DMS 273 (cell line): ENCODE results near the gene ZFP62.

Experiments
- DNase-seq: peaks from one replicate; lab custom pipeline; 2025; ENCODE audit not compliant: unreplicated experiment; lab: John Stamatoyannopoulos, UW

The ZFP62 gene

GRCh38 chr5:180869587-180869986 lies 8.5 kb upstream of the ZFP62 start:
- no peak for DNase-seq

- peak; percentile 93 for DNase-seq
Measured at GRCh38 chr5:180868960-180869359, 7.9 kb upstream of the ZFP62 start.

DNA sequence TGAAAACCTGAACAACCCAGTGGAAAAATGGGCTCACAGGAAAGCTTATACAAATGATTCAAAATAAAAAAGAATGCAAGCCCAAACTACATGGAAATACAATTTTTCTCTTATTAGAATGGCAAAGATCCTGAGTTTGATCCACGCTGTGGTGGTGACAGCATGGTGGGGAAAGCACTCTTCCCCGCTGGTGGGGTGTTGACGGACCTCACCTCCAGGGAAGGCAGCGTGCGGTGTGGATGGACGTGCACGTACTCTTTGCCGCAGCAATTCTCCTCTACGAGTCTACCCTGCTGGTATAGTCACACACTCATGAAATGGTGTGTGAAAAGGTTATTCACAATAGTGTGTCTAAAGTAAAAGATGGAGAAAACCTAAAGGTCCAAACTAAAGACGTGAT lies 5.9 kb upstream of the ZFP62 start:
- DNase-seq = no peak

GRCh38 chr5:180865981-180866695 lies 5.1 kb upstream of the ZFP62 start:
- DNase-seq = peak; percentile 25

GRCh38 chr5:180862645-180863044 lies 1.6 kb upstream of the ZFP62 start:
- DNase-seq = no peak

- peak; percentile 74 for DNase-seq
Measured at GRCh38 chr5:180860273-180860886, 696 bp downstream of the ZFP62 start.

- no peak for DNase-seq
Measured at GRCh38 chr5:180858586-180858985, 2.5 kb downstream of the ZFP62 start.

- DNase-seq = no peak
Measured at GRCh38 chr5:180853848-180854176, 7.3 kb downstream of the ZFP62 start.

DNA sequence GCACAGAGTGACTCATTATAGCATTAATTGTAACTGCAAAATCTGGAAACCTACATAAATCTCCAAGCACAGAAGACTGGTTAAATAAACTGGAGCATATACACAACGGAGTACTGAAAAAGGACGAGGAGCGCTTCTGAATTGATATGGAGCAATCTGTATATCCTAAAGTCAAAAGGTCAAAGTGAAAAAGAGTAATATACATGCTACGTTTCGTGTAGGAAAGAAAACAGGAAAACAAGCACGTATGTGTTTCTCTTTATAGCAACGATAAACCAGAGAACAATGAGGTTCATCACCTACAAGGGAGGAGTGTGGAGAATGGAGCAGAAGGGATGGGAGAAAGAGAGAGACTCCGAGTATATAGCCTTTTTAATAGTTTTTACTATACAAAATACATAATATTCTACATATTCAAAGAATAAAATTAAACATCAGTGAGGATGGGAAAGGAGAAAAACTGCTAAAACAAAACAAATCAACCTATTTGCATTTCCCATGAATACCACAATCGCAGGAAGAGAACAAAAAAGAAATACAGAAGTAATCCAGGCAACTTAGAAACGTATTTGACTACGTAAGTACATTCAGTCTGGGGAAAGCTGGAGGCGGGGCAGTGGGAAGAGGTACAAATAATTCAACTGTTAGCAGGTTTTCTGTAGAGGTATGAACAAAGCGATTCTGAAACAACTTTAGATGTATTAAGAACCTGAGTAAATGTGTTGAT lies 7.8 kb downstream of the ZFP62 start:
- no peak for DNase-seq

- DNase-seq = no peak
Measured at GRCh38 chr5:180852495-180852894, 8.6 kb downstream of the ZFP62 start.

DNA sequence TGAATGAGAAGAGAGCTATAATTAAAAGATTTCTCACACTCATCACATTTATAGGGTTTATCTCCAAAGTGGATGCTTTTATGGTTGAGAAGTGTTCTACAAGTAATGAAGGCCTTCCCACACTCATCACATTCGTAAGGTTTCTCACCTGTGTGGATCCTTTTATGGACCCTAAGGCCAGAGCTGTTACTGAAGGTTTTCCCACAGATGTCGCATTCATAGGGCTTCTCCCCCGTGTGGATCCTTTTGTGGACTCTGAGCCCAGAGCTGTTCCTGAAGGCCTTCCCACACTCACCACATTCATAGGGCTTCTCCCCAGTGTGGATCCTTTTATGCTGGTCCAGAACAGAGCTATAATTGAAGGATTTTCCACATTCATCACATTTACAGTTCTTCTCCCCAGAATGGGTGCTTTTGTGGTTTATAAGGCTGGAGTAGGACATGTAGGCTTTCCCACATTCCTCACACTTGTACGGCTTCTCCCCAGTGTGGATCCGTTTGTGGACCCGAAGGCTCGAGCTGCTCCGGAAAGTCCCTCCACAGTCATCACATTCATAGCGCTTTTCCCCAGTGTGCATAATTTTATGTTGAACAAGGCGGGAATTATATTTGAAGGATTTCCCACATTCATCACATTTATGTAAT lies 10.5 kb downstream of the ZFP62 start:
- DNase-seq = no peak

- DNase-seq = no peak
Measured at GRCh38 chr5:180849827-180850226, 11.2 kb downstream of the ZFP62 start.

- DNase-seq = no peak
Measured at GRCh38 chr5:180848878-180849277, 12.2 kb downstream of the ZFP62 start.

DNA sequence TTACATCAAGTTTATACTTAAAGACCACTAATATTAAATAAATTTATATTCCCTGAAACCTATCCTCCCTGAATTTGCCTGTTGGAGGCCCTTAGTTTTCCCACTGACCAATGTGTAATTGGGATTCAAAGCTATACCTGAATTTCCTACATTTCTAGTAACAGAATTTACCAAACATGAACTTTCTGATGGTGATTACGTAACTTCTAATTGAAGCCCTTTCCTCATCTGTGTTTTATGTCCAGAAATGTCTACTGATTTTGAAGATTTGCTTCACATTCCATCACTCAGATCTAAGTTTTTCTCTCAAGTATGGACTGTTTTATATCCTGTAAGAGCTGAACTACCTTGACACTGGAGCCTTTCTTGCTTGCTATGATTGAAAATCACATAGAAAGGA lies 12.8 kb downstream of the ZFP62 start:
- no peak for DNase-seq

- no peak for DNase-seq
Measured at GRCh38 chr5:180847026-180847425, 14.1 kb downstream of the ZFP62 start.

GRCh38 chr5:180844858-180845257 lies 16.2 kb downstream of the ZFP62 start:
- no peak for DNase-seq

DNA sequence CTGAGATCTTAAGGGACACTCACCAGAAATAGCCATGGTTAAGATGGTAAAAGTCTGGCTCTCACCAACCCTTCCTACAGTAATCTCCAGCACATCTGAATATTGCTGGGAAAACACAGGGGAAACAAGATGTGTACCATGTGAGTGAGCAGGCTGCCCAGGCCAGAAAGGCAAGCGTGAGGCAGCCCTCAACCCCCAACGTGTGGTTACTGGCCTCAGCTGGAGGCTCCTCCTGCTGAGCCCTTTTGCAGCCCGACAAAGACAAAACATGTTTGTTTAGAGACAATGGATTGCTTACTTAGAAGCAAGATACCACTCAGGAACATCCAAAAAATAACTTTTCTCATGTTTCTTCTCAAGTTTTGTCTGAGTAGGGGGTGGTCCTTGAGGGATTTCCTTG lies 16.6 kb downstream of the ZFP62 start:
- no peak for DNase-seq

DNA sequence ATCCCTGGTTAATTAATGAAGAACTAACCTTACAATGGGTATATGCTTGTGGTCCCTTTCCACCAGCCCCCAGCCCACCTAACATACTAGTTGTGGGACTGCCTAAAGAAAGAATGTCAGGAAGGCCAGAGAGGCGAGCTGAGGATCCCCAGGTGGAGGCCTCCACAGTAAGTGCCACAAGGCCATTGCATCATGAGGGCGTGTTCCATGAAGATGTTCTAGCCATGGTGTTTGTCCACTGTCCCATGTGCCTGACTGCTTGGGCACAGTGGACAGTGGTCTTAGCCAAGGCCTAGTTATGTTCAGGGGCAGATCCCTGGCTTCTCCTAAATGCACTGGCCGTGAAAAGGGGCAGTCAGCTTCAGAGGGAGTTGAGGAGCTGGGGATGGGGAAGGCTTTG lies 21.1 kb downstream of the ZFP62 start:
- no peak for DNase-seq

DNA sequence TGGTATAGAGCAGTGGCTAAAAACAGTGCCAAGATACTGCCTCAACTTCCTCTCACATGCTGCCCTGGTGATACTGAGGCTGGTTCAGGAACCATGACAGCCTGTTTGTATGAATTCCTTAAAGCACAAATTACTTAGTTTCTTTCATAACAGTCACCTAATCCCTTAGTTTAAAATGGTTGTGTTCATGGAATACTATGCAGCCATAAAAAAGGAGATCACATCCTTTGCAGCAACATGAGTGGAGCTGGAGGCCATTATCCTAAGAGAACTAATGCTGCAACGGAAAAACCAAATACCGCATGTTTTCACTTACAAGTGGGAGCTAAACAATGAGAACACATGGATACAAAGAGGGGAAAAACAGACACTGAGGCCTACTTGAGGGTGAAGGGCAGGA lies 21.8 kb downstream of the ZFP62 start:
- no peak for DNase-seq

- no peak for DNase-seq
Measured at GRCh38 chr5:180837478-180837877, 23.6 kb downstream of the ZFP62 start.

DNA sequence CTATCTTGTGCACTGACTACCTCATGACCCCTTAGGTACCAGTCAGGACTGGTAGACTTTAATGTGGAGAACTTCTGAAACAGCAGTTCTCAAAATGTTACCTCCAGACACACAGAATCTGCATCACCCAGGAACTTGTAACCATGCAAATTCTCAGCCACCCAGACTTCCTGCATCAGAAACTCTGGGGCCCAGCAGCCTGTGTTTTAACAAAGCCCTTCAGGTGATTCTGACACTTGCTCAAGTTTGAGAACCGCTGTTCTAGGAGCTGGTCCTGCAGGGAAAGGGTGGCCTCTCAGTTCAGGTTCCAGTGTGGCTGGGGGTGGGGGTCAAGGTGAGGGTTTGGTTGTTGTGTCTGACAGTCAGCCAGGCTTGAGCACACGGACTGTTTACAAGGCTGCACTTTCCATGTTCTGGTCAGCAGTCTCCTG lies 28.4 kb downstream of the ZFP62 start:
- DNase-seq = no peak
